ENCODE measurements around the gene EXOC3.

DNA sequence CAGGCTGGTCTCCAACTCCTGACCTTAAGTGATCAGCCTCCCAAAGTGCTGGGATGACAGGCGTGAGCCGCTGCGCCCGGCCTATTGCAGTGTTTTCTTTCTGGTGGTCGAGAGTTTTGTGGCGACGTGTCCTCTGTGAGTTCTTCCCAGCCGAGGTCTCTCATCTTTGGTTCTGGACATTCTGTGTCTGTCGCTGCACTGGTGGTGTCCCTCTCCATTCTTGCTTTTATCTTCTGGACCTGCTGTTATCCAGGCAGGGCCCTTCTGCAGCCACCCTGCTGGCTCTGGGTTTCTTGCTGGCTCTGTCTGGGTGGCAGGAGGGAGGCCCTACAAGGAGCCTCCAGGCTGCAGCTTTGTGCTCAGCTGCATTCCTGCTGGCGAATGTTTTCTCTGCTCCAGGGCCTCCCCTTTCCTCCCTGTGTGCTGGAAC is 49.1 kb upstream of the EXOC3 start:
- no peak for TF ChIP-seq SP1 (IDR thresholded peaks at IDR 0.05; ENCODE audit: low read depth)
- TF ChIP-seq, protein P1, sequence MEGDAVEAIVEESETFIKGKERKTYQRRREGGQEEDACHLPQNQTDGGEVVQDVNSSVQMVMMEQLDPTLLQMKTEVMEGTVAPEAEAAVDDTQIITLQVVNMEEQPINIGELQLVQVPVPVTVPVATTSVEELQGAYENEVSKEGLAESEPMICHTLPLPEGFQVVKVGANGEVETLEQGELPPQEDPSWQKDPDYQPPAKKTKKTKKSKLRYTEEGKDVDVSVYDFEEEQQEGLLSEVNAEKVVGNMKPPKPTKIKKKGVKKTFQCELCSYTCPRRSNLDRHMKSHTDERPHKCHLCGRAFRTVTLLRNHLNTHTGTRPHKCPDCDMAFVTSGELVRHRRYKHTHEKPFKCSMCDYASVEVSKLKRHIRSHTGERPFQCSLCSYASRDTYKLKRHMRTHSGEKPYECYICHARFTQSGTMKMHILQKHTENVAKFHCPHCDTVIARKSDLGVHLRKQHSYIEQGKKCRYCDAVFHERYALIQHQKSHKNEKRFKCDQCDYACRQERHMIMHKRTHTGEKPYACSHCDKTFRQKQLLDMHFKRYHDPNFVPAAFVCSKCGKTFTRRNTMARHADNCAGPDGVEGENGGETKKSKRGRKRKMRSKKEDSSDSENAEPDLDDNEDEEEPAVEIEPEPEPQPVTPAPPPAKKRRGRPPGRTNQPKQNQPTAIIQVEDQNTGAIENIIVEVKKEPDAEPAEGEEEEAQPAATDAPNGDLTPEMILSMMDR (IDR thresholded peaks at IDR 0.05 in 2 of 3, conservative IDR thresholded peaks at IDR 0.05 in 1 of 3; ENCODE audit: borderline replicate concordance in 1 of 3, insufficient read depth in 1 of 3, low read depth in 2 of 3, low read length in 2 of 3) = no peak
- no peak for TF ChIP-seq EZH2 (IDR thresholded peaks at IDR 0.05)
- no peak for TF ChIP-seq SRF (IDR thresholded peaks at IDR 0.05; ENCODE audit: low read depth)
- TF ChIP-seq POLR2AphosphoS5 (IDR thresholded peaks at IDR 0.05; ENCODE audit: low read depth, low read length) = no peak
- TF ChIP-seq ZNF274 (IDR thresholded peaks at IDR 0.05; ENCODE audit: low read depth, low read length) = no peak
- TF ChIP-seq, protein P2, sequence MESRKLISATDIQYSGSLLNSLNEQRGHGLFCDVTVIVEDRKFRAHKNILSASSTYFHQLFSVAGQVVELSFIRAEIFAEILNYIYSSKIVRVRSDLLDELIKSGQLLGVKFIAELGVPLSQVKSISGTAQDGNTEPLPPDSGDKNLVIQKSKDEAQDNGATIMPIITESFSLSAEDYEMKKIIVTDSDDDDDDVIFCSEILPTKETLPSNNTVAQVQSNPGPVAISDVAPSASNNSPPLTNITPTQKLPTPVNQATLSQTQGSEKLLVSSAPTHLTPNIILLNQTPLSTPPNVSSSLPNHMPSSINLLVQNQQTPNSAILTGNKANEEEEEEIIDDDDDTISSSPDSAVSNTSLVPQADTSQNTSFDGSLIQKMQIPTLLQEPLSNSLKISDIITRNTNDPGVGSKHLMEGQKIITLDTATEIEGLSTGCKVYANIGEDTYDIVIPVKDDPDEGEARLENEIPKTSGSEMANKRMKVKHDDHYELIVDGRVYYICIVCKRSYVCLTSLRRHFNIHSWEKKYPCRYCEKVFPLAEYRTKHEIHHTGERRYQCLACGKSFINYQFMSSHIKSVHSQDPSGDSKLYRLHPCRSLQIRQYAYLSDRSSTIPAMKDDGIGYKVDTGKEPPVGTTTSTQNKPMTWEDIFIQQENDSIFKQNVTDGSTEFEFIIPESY (IDR thresholded peaks at IDR 0.05; ENCODE audit: extremely low read depth, insufficient replicate concordance, low read length) = no peak
- no peak for TF ChIP-seq POLR2A (IDR thresholded peaks at IDR 0.05; ENCODE audit: borderline replicate concordance, extremely low read depth, insufficient read depth, insufficient read length)
- TF ChIP-seq RAD21 (IDR thresholded peaks at IDR 0.05; ENCODE audit: low read depth) = no peak
- TF ChIP-seq EGR1 (IDR thresholded peaks at IDR 0.05; ENCODE audit: low read depth) = no peak
- TF ChIP-seq EZH2phosphoT487 (IDR thresholded peaks at IDR 0.05; ENCODE audit: borderline replicate concordance) = no peak
- TF ChIP-seq CEBPB (IDR thresholded peaks at IDR 0.05; ENCODE audit: low read depth) = no peak
